Astrocyte (in vitro differentiated cells and primary cell): Measurements from ENCODE around the gene UPB1. TPM values are rescaled to one million over a fixed set of nuclear protein-coding genes. Genes with fewer than 3 reads are reported as not detected.

ENCODE experiments used
- DNase-seq: peaks from one replicate; pipeline ENCODE4 v3.0.0-alpha.2; 2010; ENCODE audit warnings: low read depth
- FAIRE-seq: peaks from 2 replicates; lab custom pipeline; 2011; peaks lifted over from hg19 to GRCh38; lab: Jason Lieb, UNC
- H2AFZ ChIP-seq: 2 replicates; pipeline ENCODE4 v1.6.0; 2012; ENCODE audit warnings: low read depth, low read length, inconsistent platforms
- H3K27ac ChIP-seq: 2 replicates; pipeline ENCODE4 v1.5.1; 2011; ENCODE audit warnings: low read depth, low read length, inconsistent platforms
- H3K27me3 ChIP-seq: 2 replicates; pipeline ENCODE4 v1.6.0; 2011; ENCODE audit warnings: low read length, inconsistent platforms; ENCODE audit not compliant: insufficient read depth
- H3K36me3 ChIP-seq: 2 replicates; pipeline ENCODE4 v1.5.1; 2011; ENCODE audit warnings: low read length, inconsistent platforms; ENCODE audit not compliant: insufficient read depth
- H3K4me1 ChIP-seq: 2 replicates; pipeline ENCODE4 v1.5.1; 2011; ENCODE audit warnings: low read length, inconsistent platforms; ENCODE audit not compliant: insufficient read depth
- H3K4me2 ChIP-seq: 2 replicates; pipeline ENCODE4 v1.6.0; 2012; ENCODE audit warnings: low read length, inconsistent platforms
- H3K4me3 ChIP-seq: 2 replicates; pipeline ENCODE4 v1.5.1; 2011; ENCODE audit warnings: low read depth, mild to moderate bottlenecking, low read length, inconsistent platforms; ENCODE audit not compliant: insufficient read depth
- H3K79me2 ChIP-seq: 2 replicates; pipeline ENCODE4 v1.6.0; 2012; ENCODE audit warnings: mild to moderate bottlenecking, low read length, inconsistent platforms; ENCODE audit not compliant: insufficient read depth
- H3K9ac ChIP-seq: 2 replicates; pipeline ENCODE4 v1.6.0; 2012; ENCODE audit warnings: mild to moderate bottlenecking, low read length, inconsistent platforms
- H3K9me3 ChIP-seq: 2 replicates; pipeline ENCODE4 v1.5.1; 2012; ENCODE audit warnings: low read depth, mild to moderate bottlenecking, low read length, inconsistent platforms; ENCODE audit not compliant: insufficient read depth
- H4K20me1 ChIP-seq: 2 replicates; pipeline ENCODE4 v1.6.0; 2012; ENCODE audit warnings: low read length, inconsistent platforms; ENCODE audit not compliant: insufficient read depth
- H3K27ac Mint-ChIP-seq: one replicate; pipeline ENCODE4 v1.8.0; 2021; ENCODE audit warnings: mild to moderate bottlenecking, mixed read lengths; ENCODE audit not compliant: unreplicated experiment
- H3K27me3 Mint-ChIP-seq: one replicate; pipeline ENCODE4 v1.8.0; 2021; ENCODE audit warnings: low read depth, mixed read lengths; ENCODE audit not compliant: unreplicated experiment
- H3K36me3 Mint-ChIP-seq: one replicate; pipeline ENCODE4 v1.8.0; 2021; ENCODE audit warnings: low read depth, mixed read lengths; ENCODE audit not compliant: unreplicated experiment
- H3K4me1 Mint-ChIP-seq: one replicate; pipeline ENCODE4 v1.8.0; 2021; ENCODE audit warnings: low read depth, mixed read lengths; ENCODE audit not compliant: unreplicated experiment
- H3K4me3 Mint-ChIP-seq: one replicate; pipeline ENCODE4 v1.8.0; 2021; ENCODE audit warnings: mild to moderate bottlenecking, moderate library complexity, mixed read lengths; ENCODE audit not compliant: unreplicated experiment
- H3K9me3 Mint-ChIP-seq: one replicate; pipeline ENCODE4 v1.8.0; 2021; ENCODE audit warnings: mild to moderate bottlenecking, mixed read lengths; ENCODE audit not compliant: unreplicated experiment
- CTCF ChIP-seq: IDR thresholded peaks from 2 replicates; pipeline ENCODE4 v1.5.1; 2011; ENCODE audit warnings: low read depth, mild to moderate bottlenecking, inconsistent platforms, low read length, moderate library complexity; ENCODE audit not compliant: insufficient read depth
- EZH2 ChIP-seq: IDR thresholded peaks from 2 replicates; pipeline ENCODE4 v1.6.1; 2012; ENCODE audit warnings: mild to moderate bottlenecking, low read length, inconsistent platforms; ENCODE audit not compliant: insufficient read depth
- total RNA-seq: library from RNA; stranded (reverse); gene quantifications from 2 replicates; pipeline ENCODE4 v1.2.1, GENCODE V29; 2021

The UPB1 gene
- total RNA-seq, 1 donor from 2014 or later, result 0.30 TPM

- peaks cover 87% of the 10 kb centered on the region for H3K79me2 ChIP-seq
- peaks cover 7% of the 10 kb centered on the region for H3K36me3 Mint-ChIP-seq
- H3K27me3 Mint-ChIP-seq, result no peaks in the 10 kb centered on the region
- peaks cover 4% of the 10 kb centered on the region for H3K4me1 Mint-ChIP-seq
- no peak overlapping the region for H3K27ac Mint-ChIP-seq
- H3K4me3 Mint-ChIP-seq, result no peak overlapping the region
- H4K20me1 ChIP-seq, result peaks cover 78% of the 10 kb centered on the region
- no peak for FAIRE-seq
- H3K27ac ChIP-seq, result no peak overlapping the region
- no peaks in the 10 kb centered on the region for H3K9me3 ChIP-seq
- H3K4me3 ChIP-seq, result no peak overlapping the region
- TF ChIP-seq EZH2, result no peak
- TF ChIP-seq CTCF, result no peak
- no peak for DNase-seq
- H3K4me2 ChIP-seq, result no peak overlapping the region
- H3K27me3 ChIP-seq, result no peaks in the 10 kb centered on the region
- H3K36me3 ChIP-seq, result peaks cover 20% of the 10 kb centered on the region
- H3K9ac ChIP-seq, result no peak overlapping the region
- no peaks in the 10 kb centered on the region for H3K9me3 Mint-ChIP-seq
- H2AFZ ChIP-seq, result no peak overlapping the region
- H3K4me1 ChIP-seq, result no peaks in the 10 kb centered on the region
These were observed 69.4 kb downstream of the UPB1 start for GRCh38 chr22:24564376-24565058.

- no peak overlapping the region for H3K4me3 Mint-ChIP-seq
- Histone ChIP-seq H3K4me3 (no peak overlapping the region), H3K27me3 (no peaks in the 10 kb centered on the region), H2AFZ (no peak overlapping the region), H3K4me1 (no peaks in the 10 kb centered on the region), H3K27ac (no peak overlapping the region), H3K79me2 (peaks cover 87% of the 10 kb centered on the region), H3K4me2 (no peak overlapping the region), H3K36me3 (peaks cover 26% of the 10 kb centered on the region), H4K20me1 (peaks cover 79% of the 10 kb centered on the region), H3K9me3 (no peaks in the 10 kb centered on the region), H3K9ac (no peak overlapping the region)
- H3K36me3 Mint-ChIP-seq, result peaks cover 7% of the 10 kb centered on the region
- no peaks in the 10 kb centered on the region for H3K27me3 Mint-ChIP-seq
- H3K4me1 Mint-ChIP-seq, result peaks cover 4% of the 10 kb centered on the region
- no peak for TF ChIP-seq EZH2
- TF ChIP-seq CTCF, result no peak
- FAIRE-seq (no peak), DNase-seq (no peak)
- H3K9me3 Mint-ChIP-seq, result no peaks in the 10 kb centered on the region
- H3K27ac Mint-ChIP-seq, result no peak overlapping the region
These were observed 69.9 kb downstream of the UPB1 start for GRCh38 chr22:24565077-24565476.

- no peaks in the 10 kb centered on the region for H3K9me3 ChIP-seq
- TF ChIP-seq CTCF, result no peak
- no peak for TF ChIP-seq EZH2
- H3K27ac Mint-ChIP-seq, result no peak overlapping the region
- peaks cover 73% of the 10 kb centered on the region for H3K79me2 ChIP-seq
- no peak overlapping the region for H3K27ac ChIP-seq
- peaks cover 77% of the 10 kb centered on the region for H4K20me1 ChIP-seq
- DNase-seq (no peak), FAIRE-seq (no peak)
- H3K4me1 ChIP-seq, result no peaks in the 10 kb centered on the region
- H3K9me3 Mint-ChIP-seq, result no peaks in the 10 kb centered on the region
- H3K9ac ChIP-seq, result no peak overlapping the region
- no peak overlapping the region for H3K4me3 Mint-ChIP-seq
- no peak overlapping the region for H2AFZ ChIP-seq
- peaks cover 4% of the 10 kb centered on the region for H3K4me1 Mint-ChIP-seq
- no peak overlapping the region for H3K4me3 ChIP-seq
- H3K4me2 ChIP-seq, result no peak overlapping the region
- peaks cover 8% of the 10 kb centered on the region for H3K36me3 Mint-ChIP-seq
- no peaks in the 10 kb centered on the region for H3K27me3 Mint-ChIP-seq
- H3K27me3 ChIP-seq, result no peaks in the 10 kb centered on the region
- H3K36me3 ChIP-seq, result peaks cover 22% of the 10 kb centered on the region
These were observed 71.9 kb downstream of the UPB1 start for GRCh38 chr22:24566899-24567511.
